WI38 (cell line): Measurements from ENCODE around the gene ACADVL.

ENCODE experiments used
- H3K4me3 ChIP-seq: 2 replicates; pipeline ENCODE4 v1.5.1; 2011; ENCODE audit warnings: low read depth, mild to moderate bottlenecking, control low read depth, low read length
- TF ChIP-seq, protein P1 (sequence below): IDR thresholded peaks from 2 replicates; pipeline ENCODE4 v1.5.1; 2012; ENCODE audit warnings: low read depth, mild to moderate bottlenecking, control low read depth, low read length

Gene ACADVL

DNA sequence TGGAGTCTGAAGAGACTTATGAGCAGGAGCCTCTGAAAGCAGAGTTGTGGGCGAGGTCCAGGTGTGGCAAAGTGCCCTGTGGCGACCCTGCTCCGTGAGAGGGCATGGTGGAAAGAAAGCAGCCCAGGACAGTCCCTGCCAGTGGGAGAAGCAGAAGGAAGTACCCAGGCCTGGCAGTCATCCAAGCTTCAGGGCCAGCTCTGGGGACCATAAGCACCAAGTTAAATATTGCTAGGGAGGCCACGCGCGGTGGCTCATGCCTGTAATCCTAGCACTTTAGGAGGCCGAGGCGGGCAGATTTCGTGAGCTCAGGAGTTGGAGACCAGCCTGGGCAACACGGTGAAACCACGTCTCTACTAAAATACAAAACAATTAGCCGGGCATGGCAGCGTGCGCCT is 35.6 kb upstream of the ACADVL start:
- H3K4me3 ChIP-seq = no peak overlapping the region
- TF ChIP-seq, protein P1, sequence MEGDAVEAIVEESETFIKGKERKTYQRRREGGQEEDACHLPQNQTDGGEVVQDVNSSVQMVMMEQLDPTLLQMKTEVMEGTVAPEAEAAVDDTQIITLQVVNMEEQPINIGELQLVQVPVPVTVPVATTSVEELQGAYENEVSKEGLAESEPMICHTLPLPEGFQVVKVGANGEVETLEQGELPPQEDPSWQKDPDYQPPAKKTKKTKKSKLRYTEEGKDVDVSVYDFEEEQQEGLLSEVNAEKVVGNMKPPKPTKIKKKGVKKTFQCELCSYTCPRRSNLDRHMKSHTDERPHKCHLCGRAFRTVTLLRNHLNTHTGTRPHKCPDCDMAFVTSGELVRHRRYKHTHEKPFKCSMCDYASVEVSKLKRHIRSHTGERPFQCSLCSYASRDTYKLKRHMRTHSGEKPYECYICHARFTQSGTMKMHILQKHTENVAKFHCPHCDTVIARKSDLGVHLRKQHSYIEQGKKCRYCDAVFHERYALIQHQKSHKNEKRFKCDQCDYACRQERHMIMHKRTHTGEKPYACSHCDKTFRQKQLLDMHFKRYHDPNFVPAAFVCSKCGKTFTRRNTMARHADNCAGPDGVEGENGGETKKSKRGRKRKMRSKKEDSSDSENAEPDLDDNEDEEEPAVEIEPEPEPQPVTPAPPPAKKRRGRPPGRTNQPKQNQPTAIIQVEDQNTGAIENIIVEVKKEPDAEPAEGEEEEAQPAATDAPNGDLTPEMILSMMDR = no peak

DNA sequence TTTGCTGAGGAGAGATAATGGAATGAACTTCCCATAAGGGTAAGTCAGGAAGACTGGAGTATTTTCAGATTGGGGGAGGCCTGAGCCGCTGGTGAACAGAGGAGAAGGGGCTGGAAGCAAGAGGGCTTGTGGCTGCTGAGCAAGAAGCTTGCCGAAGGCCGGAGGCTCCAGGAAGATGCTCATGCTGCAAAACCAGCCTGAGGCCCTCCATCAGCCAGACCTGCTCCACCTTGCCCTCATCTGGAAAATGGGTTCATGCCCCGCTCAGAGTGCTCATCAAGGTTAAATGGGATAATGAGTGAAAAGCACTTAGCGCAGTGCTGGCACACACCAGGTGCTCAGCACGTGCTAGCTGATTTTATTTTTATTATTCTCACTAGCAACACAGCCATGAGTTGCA is 35.1 kb upstream of the ACADVL start:
- H3K4me3 ChIP-seq = no peak overlapping the region
- TF ChIP-seq, protein P1 = no peak

DNA sequence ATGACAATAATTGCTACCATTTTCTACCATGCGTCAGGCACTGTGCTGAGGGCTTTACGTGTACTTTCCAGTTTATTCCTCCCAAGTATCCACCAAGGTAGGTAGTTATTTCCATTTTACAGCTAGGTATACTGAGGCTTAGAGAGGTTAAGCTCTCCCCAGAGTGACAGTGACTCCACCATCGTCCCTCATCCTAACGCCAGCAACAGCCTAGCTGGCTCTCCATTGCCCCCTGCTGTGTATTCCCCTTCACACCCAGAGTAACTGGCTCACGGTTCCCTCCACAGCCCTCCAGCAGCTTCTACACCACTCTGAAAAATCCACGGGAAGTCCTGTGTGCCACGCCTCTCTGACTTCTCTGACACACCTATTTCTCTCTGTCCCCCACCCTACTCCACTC is 33.5 kb upstream of the ACADVL start:
- TF ChIP-seq, protein P1 = peak; percentile 23; the same call in 1 of the 2 replicates

DNA sequence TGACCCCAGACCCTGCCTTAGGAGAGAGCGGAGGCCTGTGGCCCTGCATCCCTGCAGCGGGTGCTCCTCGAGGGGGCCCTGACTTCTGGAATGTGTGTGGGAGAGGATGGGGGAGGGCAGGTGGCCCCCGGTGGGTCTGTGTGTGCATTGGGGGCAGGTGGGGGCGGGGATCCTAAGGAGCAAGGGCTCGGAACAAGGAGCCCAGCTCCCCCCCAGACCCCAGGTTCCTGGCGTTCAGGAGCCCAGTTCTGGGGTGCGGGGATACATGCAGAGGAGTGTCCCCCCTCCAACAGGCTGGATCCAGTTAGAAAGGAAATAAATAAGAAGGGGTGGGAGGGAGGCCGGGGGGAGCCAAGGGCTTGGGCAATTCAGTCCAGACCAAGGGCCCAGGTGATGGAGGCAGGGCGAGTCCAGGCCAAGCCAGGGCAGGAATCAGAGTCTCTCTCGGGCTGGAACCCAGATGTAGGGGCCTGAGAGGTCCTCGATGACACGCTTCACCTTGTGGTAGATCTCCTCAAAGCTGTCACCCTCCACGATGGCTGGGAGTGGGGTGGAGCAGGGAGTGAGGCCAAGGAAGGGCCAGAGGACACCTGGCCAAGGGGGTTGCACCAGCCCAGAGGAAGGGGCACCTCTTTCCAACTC is 29.3 kb upstream of the ACADVL start:
- no peak overlapping the region for H3K4me3 ChIP-seq
- TF ChIP-seq, protein P1 = no peak

More for the DNA sequence above, 33.5 kb upstream of the ACADVL start:
- H3K4me3 ChIP-seq = no peak overlapping the region

DNA sequence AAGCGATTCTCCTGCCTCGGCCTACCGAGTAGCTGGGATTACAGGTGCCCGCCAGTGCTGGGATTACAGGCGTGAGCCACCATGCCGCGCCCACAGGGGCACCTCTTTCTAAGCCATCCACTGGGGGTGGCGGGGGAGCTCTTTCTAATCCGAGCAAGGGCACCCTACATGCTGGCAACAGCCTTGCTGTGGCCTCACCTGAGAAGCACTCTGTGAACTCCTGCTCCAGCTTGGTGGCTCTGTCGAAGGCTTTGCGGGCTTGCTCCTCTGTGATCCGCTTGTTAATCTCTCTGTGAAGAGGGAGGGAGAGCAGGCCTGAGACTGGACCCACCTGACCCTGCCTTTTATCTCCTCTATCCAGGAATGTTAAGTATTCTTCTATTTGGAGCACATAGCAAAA is 28.7 kb upstream of the ACADVL start:
- no peak overlapping the region for H3K4me3 ChIP-seq
- TF ChIP-seq, protein P1 = no peak

DNA sequence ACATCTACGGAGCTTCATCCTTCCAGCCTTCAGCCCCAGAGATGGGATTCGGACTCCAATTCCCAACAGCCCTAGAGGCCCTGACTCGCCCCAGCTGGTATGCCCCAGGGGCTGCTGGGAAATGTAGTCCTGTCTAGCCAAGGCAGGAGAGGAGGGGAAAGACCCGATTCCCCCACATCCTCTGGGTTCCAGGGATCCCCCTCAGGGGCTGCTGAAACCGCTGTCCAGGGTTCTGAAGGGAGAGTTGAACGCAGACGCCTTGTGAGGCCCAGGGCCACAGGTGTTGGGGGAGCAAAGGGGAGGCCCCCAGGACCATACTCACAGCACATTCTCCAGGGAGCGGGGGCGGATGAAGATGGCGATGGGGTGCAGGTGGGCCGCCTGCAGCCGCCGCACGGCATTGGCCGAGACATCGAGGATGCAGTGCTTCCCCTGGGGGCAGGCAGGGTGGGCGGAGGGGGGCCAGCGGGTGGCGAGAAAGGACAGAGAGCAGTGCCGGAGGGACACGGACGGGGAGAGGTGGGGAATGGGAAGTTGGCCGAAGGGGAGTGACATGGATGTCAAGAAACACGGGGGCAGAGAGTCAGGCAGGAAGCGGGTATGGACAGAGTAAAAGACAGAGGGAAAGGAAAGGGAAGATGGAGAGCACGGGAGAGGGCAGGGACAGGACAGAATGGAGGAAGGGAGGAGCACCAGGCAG is 28.0 kb upstream of the ACADVL start:
- TF ChIP-seq, protein P1 = no peak
- H3K4me3 ChIP-seq = no peak overlapping the region

DNA sequence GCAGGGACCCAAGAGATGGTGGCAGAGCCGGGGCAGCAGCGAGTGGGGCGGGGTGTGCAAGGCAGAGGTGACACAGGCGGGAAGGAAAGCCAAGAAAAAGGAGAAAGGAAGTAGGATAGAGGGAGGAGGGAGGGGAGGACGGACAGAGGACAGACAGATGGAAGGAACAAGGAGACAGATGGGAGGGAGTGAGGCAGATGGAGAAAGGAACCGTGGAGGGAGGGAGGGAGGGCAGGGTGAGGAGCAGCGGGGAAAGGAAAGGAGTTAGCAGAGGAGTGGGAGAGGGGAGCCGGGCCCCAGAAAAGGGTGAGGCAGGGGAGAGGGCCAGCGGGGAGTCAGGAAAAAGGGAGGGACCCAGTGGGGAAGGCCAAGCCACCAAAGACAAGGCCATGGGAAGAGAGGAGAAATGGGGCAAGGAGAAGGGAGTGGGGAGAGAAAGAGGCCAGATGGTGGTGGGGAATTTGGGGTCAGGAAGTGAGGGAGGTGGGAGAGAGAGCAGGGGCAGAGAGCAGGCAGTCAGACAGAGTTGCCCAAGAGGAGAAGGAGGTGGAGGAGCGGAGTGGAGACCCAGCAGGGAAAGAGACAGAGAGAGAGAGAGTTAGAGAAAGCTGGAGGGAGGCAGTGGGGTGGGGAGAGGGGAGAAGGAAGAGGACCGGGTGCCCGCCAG is 27.3 kb upstream of the ACADVL start:
- no peak overlapping the region for H3K4me3 ChIP-seq
- TF ChIP-seq, protein P1 = no peak
